PFSK-1 (cell line): ENCODE measurements around the gene CLIP4.

Experiments used
- FOXP2 ChIP-seq: optimal IDR thresholded peaks from 2 replicates; pipeline ENCODE3; 2011; ENCODE audit warnings: borderline replicate concordance, control low read depth, inconsistent platforms; ENCODE audit not compliant: insufficient read depth; ENCODE audit errors: extremely low read length, extremely low read depth
- POLR2AphosphoS5 ChIP-seq: IDR thresholded peaks from 2 replicates; pipeline ENCODE4 v1.6.1; 2012; ENCODE audit warnings: low read depth, mild to moderate bottlenecking, control low read depth, low read length, moderate library complexity
- REST ChIP-seq, 2 experiments: IDR thresholded peaks; 2 replicates each; pipeline versions ENCODE4 v1.6.1 to v1.8.0; 2011 to 2012; ENCODE audit warnings: low read depth in 2 of 2, low read length in 2 of 2, control low read depth in 1 of 2, inconsistent platforms in 1 of 2, mild to moderate bottlenecking in 1 of 2, moderate library complexity in 1 of 2; ENCODE audit not compliant: insufficient read depth in 1 of 2
- SIN3A ChIP-seq: IDR thresholded peaks from 2 replicates; pipeline ENCODE4 v1.6.1; 2012; ENCODE audit warnings: mild to moderate bottlenecking, low read length, moderate library complexity, borderline replicate concordance; ENCODE audit not compliant: insufficient read depth
- TAF1 ChIP-seq: IDR thresholded peaks from 2 replicates; pipeline ENCODE4 v1.6.1; 2012; ENCODE audit warnings: low read length, control low read depth, borderline replicate concordance; ENCODE audit not compliant: insufficient read depth

Gene CLIP4

GRCh38 chr2:29223851-29224692 is 108.9 kb downstream of the CLIP4 start:
- TF ChIP-seq FOXP2 (no peak), TAF1 (no peak), SIN3A (no peak), REST (IDR thresholded peaks at IDR 0.05; ENCODE audit: insufficient read depth in 1 of 2, low read depth in 2 of 2, low read length in 2 of 2) (no peak), POLR2AphosphoS5 (no peak)

- TF ChIP-seq FOXP2 (no peak), TAF1 (no peak), REST (IDR thresholded peaks at IDR 0.05; ENCODE audit: insufficient read depth in 1 of 2, low read depth in 2 of 2, low read length in 2 of 2) (no peak), SIN3A (no peak), POLR2AphosphoS5 (no peak)
Measured at GRCh38 chr2:29224693-29225551, 109.7 kb downstream of the CLIP4 start.

- TF ChIP-seq POLR2AphosphoS5 (no peak), SIN3A (no peak), FOXP2 (no peak), REST (IDR thresholded peaks at IDR 0.05; ENCODE audit: insufficient read depth in 1 of 2, low read depth in 2 of 2, low read length in 2 of 2) (no peak)
Measured at GRCh38 chr2:29225814-29226213, 110.6 kb downstream of the CLIP4 start.

GRCh38 chr2:29226375-29226774 is 111.2 kb downstream of the CLIP4 start:
- TF ChIP-seq REST (IDR thresholded peaks at IDR 0.05; ENCODE audit: insufficient read depth in 1 of 2, low read depth in 2 of 2, low read length in 2 of 2) (no peak), SIN3A (no peak), POLR2AphosphoS5 (no peak), FOXP2 (no peak), TAF1 (no peak)
